PC-3 (cell line): Measurements from ENCODE around the gene AOPEP.

Experiments used
- EZH2phosphoT487 ChIP-seq: fragments of 300-600 bp; sonication (generic); IDR thresholded peaks from 2 replicates; pipeline ENCODE4 v1.6.1; 2018; ENCODE audit warnings: mild to moderate bottlenecking, antibody characterized with exemption, low read length, borderline replicate concordance
- TF ChIP-seq, protein P1 (sequence below): fragments of 300-600 bp; sonication (generic); conservative IDR thresholded peaks from 2 replicates; pipeline ENCODE4 v1.5.1; 2017; ENCODE audit warnings: antibody characterized with exemption, low read depth, mild to moderate bottlenecking, low read length

DNA sequence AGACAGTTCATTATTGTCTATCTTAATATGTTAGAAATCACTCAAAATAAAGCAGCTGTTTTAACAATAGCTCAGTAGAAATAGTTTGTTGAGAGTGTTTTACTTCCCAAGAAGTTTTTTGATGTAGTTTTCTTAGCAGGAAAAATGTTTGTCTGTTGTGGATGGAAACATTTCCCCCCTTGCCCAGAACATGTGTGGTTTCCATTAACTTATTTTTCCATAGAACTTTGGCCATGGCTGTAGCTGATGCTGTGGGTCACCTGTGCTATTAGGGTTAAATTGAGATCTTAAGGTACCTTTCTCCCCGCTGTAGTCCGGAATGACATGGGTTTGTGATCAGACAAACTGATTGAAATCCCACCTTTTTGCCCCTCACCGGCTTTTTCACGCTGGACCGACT, 296.2 kb downstream of the AOPEP start:
- TF ChIP-seq, protein P1, sequence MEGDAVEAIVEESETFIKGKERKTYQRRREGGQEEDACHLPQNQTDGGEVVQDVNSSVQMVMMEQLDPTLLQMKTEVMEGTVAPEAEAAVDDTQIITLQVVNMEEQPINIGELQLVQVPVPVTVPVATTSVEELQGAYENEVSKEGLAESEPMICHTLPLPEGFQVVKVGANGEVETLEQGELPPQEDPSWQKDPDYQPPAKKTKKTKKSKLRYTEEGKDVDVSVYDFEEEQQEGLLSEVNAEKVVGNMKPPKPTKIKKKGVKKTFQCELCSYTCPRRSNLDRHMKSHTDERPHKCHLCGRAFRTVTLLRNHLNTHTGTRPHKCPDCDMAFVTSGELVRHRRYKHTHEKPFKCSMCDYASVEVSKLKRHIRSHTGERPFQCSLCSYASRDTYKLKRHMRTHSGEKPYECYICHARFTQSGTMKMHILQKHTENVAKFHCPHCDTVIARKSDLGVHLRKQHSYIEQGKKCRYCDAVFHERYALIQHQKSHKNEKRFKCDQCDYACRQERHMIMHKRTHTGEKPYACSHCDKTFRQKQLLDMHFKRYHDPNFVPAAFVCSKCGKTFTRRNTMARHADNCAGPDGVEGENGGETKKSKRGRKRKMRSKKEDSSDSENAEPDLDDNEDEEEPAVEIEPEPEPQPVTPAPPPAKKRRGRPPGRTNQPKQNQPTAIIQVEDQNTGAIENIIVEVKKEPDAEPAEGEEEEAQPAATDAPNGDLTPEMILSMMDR = no peak
- TF ChIP-seq EZH2phosphoT487 = no peak
